HEK293 (cell line): ENCODE data around the gene SERTAD4.
A peak's percentile ranks its signal among the peaks of the same experiment; 100 is the strongest.

Source experiments
- CTCF ChIA-PET: fragments of 350-600 bp; formaldehyde crosslinking; extraction: SDS; loops from one replicate; lab custom pipeline; 2021; ENCODE audit warnings: antibody characterized with exemption; lab: Yijun Ruan, JAX
- POLR2A ChIA-PET: fragments of 300-600 bp; formaldehyde crosslinking; extraction: SDS; loops from one replicate; lab custom pipeline; 2020; ENCODE audit warnings: antibody characterized with exemption, inconsistent platforms; lab: Yijun Ruan, JAX
- H3K27ac ChIP-seq: fragments of 200-500 bp; sonication (Bioruptor generic); 2 replicates; pipeline ENCODE4 v1.5.1; 2014; ENCODE audit warnings: low read depth, low read length, control low read depth, inconsistent platforms; ENCODE audit errors: extremely low read depth
- H3K36me3 ChIP-seq, 2 experiments: fragments of 200-500 bp in 1 of 2; sonication (Bioruptor generic) in 1 of 2; 1 replicate in 1 of 2; 2 replicates in 1 of 2; pipeline ENCODE4 v1.5.1; 2014 to 2017; ENCODE audit warnings: inconsistent platforms in 2 of 2, low read length in 2 of 2; ENCODE audit not compliant: control insufficient read depth in 2 of 2, insufficient read depth in 1 of 2
- H3K4me1 ChIP-seq: fragments of 200-500 bp; sonication (Bioruptor generic); 2 replicates; pipeline ENCODE4 v1.5.1; 2014; ENCODE audit warnings: mild to moderate bottlenecking, low read length, inconsistent platforms; ENCODE audit not compliant: control insufficient read depth, insufficient read depth
- H3K4me3 ChIP-seq: 2 replicates; pipeline ENCODE4 v1.5.1; 2011; ENCODE audit warnings: low read depth, mild to moderate bottlenecking, control low read depth, low read length, moderate library complexity
- H3K9me3 ChIP-seq: fragments of 200-500 bp; sonication (Bioruptor generic); 2 replicates; pipeline ENCODE4 v1.5.1; 2014; ENCODE audit warnings: low read depth, low read length, inconsistent platforms; ENCODE audit not compliant: control insufficient read depth, insufficient read depth
- CTCF ChIP-seq: fragments of 450-650 bp; formaldehyde crosslinking; IDR thresholded peaks from 2 replicates; pipeline ENCODE4 v1.5.1; 2016; ENCODE audit warnings: missing biosample characterization, missing genetic modification characterization
- GLIS1 ChIP-seq: fragments of 450-650 bp; formaldehyde crosslinking; IDR thresholded peaks from 2 replicates; pipeline ENCODE4 v1.5.1; 2016; ENCODE audit warnings: missing biosample characterization, missing genetic modification characterization
- KLF16 ChIP-seq: fragments of 450-650 bp; formaldehyde crosslinking; IDR thresholded peaks from 2 replicates; pipeline ENCODE4 v1.5.1; 2017; ENCODE audit warnings: missing biosample characterization, missing genetic modification characterization
- KLF8 ChIP-seq: fragments of 450-650 bp; formaldehyde crosslinking; IDR thresholded peaks from 2 replicates; pipeline ENCODE4 v1.5.1; 2016; ENCODE audit warnings: missing biosample characterization, missing genetic modification characterization
- KLF9 ChIP-seq: fragments of 450-650 bp; formaldehyde crosslinking; IDR thresholded peaks from 2 replicates; pipeline ENCODE4 v1.5.1; 2016; ENCODE audit warnings: missing biosample characterization, missing genetic modification characterization, low read depth
- ZBTB44 ChIP-seq: fragments of 450-650 bp; IDR thresholded peaks from 2 replicates; pipeline ENCODE4 v1.5.1; 2018; ENCODE audit warnings: missing biosample characterization, mild to moderate bottlenecking, missing genetic modification characterization
- ZFP37 ChIP-seq: fragments of 450-650 bp; formaldehyde crosslinking; IDR thresholded peaks from 2 replicates; pipeline ENCODE4 v1.5.1; 2016; ENCODE audit warnings: missing biosample characterization, missing genetic modification characterization
- ZNF140 ChIP-seq: fragments of 450-650 bp; formaldehyde crosslinking; IDR thresholded peaks from 2 replicates; pipeline ENCODE4 v1.5.1; 2016; ENCODE audit warnings: missing biosample characterization, missing genetic modification characterization
- ZNF174 ChIP-seq: fragments of 450-650 bp; formaldehyde crosslinking; IDR thresholded peaks from 2 replicates; pipeline ENCODE4 v1.5.0; 2017; ENCODE audit warnings: missing biosample characterization, mild to moderate bottlenecking, missing genetic modification characterization
- ZNF2 ChIP-seq: fragments of 450-650 bp; formaldehyde crosslinking; IDR thresholded peaks from 2 replicates; pipeline ENCODE4 v1.5.1; 2016; ENCODE audit warnings: missing biosample characterization, missing genetic modification characterization
- ZNF335 ChIP-seq: fragments of 450-650 bp; formaldehyde crosslinking; conservative IDR thresholded peaks from 2 replicates; pipeline ENCODE4 v1.5.1; 2016; ENCODE audit warnings: missing biosample characterization, missing genetic modification characterization
- ZNF426 ChIP-seq: fragments of 450-650 bp; formaldehyde crosslinking; IDR thresholded peaks from 2 replicates; pipeline ENCODE4 v1.5.1; 2017; ENCODE audit warnings: missing biosample characterization, missing genetic modification characterization, mild to moderate bottlenecking, inconsistent platforms, moderate library complexity
- ZNF449 ChIP-seq: fragments of 450-650 bp; formaldehyde crosslinking; IDR thresholded peaks from 2 replicates; pipeline ENCODE4 v1.5.1; 2017; ENCODE audit warnings: missing biosample characterization, mild to moderate bottlenecking, missing genetic modification characterization, moderate library complexity
- ZNF501 ChIP-seq: fragments of 450-650 bp; formaldehyde crosslinking; IDR thresholded peaks from 2 replicates; pipeline ENCODE4 v1.5.1; 2016; ENCODE audit warnings: missing biosample characterization, missing genetic modification characterization
- ZNF600 ChIP-seq: fragments of 450-650 bp; formaldehyde crosslinking; IDR thresholded peaks from 2 replicates; pipeline ENCODE4 v1.5.1; 2016; ENCODE audit warnings: missing biosample characterization, missing genetic modification characterization
- ZNF629 ChIP-seq: fragments of 450-650 bp; formaldehyde crosslinking; IDR thresholded peaks from 2 replicates; pipeline ENCODE4 v1.5.1; 2017; ENCODE audit warnings: missing biosample characterization, missing genetic modification characterization
- ZNF792 ChIP-seq: fragments of 450-650 bp; formaldehyde crosslinking; IDR thresholded peaks from 2 replicates; pipeline ENCODE4 v1.5.1; 2016; ENCODE audit warnings: missing biosample characterization, missing genetic modification characterization
- ZSCAN30 ChIP-seq: fragments of 450-650 bp; IDR thresholded peaks from 2 replicates; pipeline ENCODE4 v1.5.1; 2018; ENCODE audit warnings: missing biosample characterization, mild to moderate bottlenecking, missing genetic modification characterization, moderate library complexity
- ZXDB ChIP-seq: fragments of 450-650 bp; formaldehyde crosslinking; IDR thresholded peaks from 2 replicates; pipeline ENCODE4 v1.5.1; 2016; ENCODE audit warnings: missing biosample characterization, missing genetic modification characterization
- TF ChIP-seq, protein P1 (sequence below): fragments of 450-650 bp; IDR thresholded peaks from 2 replicates; pipeline ENCODE4 v1.5.1; 2018; ENCODE audit warnings: missing biosample characterization, missing genetic modification characterization
- TF ChIP-seq, protein P2 (sequence below): fragments of 450-650 bp; formaldehyde crosslinking; optimal IDR thresholded peaks from 2 replicates; pipeline ENCODE3; 2016; ENCODE audit warnings: missing biosample characterization, mild to moderate bottlenecking, missing genetic modification characterization
- TF ChIP-seq, protein P3 (sequence below): fragments of 450-650 bp; formaldehyde crosslinking; IDR thresholded peaks from 2 replicates; pipeline ENCODE4 v1.5.1; 2017; ENCODE audit warnings: missing biosample characterization, missing genetic modification characterization
- TF ChIP-seq, protein P4 (sequence below): fragments of 450-650 bp; formaldehyde crosslinking; IDR thresholded peaks from 2 replicates; pipeline ENCODE4 v1.5.1; 2016; ENCODE audit warnings: missing biosample characterization, missing genetic modification characterization

SERTAD4 gene

DNA sequence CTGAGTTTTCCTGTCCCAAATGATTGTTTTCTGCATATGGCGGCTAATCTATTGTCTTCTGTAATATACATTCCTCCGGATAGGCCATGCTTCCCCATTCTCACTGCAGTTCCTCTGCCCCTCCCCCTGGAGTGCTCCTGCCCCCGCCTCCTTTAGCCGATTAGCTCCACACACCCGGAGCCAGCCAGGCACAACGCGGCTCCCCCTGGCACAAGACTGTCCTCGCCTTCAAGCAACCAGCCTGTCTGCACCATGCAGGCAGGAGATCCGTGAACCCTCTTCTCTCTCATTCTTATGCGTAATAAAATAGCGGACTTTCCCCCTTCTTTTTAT, 18.0 kb downstream of the SERTAD4 start (continued):
- TF ChIP-seq ZBTB44 (tag by site-specific recombination) (no peak), ZNF174 (tag by site-specific recombination) (no peak), ZNF426 (tag by site-specific recombination) (no peak), ZNF140 (tag by site-specific recombination) (no peak)
- TF ChIP-seq, protein P1, sequence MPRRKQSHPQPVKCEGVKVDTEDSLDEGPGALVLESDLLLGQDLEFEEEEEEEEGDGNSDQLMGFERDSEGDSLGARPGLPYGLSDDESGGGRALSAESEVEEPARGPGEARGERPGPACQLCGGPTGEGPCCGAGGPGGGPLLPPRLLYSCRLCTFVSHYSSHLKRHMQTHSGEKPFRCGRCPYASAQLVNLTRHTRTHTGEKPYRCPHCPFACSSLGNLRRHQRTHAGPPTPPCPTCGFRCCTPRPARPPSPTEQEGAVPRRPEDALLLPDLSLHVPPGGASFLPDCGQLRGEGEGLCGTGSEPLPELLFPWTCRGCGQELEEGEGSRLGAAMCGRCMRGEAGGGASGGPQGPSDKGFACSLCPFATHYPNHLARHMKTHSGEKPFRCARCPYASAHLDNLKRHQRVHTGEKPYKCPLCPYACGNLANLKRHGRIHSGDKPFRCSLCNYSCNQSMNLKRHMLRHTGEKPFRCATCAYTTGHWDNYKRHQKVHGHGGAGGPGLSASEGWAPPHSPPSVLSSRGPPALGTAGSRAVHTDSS (tag by site-specific recombination): no peak

DNA sequence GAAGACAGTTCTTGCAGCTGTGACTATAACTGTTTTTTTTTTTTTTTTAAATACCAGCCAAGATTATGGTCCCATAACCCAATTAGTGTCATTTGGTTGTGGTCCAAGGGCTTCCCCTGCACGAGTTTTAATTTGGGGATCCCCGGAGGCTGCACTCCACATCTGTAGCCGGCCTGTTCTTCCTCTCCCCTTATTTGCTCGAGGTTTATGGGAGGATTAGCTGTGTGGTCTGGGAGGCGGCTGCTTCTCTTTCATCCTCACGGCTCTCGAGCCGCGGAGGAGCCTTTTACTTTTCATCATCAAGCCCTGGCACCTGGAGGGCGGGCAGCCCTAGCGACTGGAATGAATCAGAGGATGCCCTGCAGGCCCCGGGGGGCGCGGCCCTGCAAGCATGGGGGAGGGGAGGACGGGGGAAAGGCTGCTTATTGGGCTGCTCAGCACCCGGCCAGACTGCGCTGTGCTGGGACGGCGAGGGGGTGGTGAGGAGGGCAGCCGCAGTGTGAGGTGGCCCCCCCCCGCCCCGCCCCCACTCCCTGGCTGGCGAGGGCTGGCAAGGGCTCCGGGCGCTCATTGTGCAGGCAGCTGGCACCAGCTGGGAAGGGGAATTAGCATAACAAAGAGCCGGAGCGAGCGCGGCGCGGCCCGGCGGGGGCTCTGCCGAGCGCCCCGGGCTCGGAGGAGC, 18.5 kb downstream of the SERTAD4 start:
- Histone ChIP-seq H3K36me3 (no peaks in the 10 kb centered on the region), H3K9me3 (no peaks in the 10 kb centered on the region), H3K4me3 (peak overlapping the region; percentile 23), H3K4me1 (peaks cover 18% of the 10 kb centered on the region), H3K27ac (peak overlapping the region; percentile 83)
- ChIA-PET POLR2A (interaction anchor here (0.6 to 1.6 kb wide), 5 partner anchors 14 to 79 kb away, joined by 3 to 7 read pairs (median 4); partner anchors contain the start of gene SERTAD4), CTCF (interaction anchor here (0.7 to 5.3 kb wide), 7 partner anchors 11 to 158 kb away, joined by 3 to 43 read pairs (median 3); no protein-coding TSS in a partner anchor)
- TF ChIP-seq KLF9 (tag by site-specific recombination): peak; percentile 69
- TF ChIP-seq ZNF335 (tag by site-specific recombination): peak; percentile 95
- no peak for TF ChIP-seq ZNF792 (tag by site-specific recombination)
- peak; percentile 59; the same call in 1 of the 2 replicates for TF ChIP-seq KLF16
- TF ChIP-seq GLIS1 (tag by site-specific recombination): peak; percentile 89
- no peak for TF ChIP-seq ZNF629 (tag by site-specific recombination)
- TF ChIP-seq ZNF449 (tag by site-specific recombination): 0 out of 2 replicates have a peak, but pooled peaks have one; percentile 9
- TF ChIP-seq, protein P2, sequence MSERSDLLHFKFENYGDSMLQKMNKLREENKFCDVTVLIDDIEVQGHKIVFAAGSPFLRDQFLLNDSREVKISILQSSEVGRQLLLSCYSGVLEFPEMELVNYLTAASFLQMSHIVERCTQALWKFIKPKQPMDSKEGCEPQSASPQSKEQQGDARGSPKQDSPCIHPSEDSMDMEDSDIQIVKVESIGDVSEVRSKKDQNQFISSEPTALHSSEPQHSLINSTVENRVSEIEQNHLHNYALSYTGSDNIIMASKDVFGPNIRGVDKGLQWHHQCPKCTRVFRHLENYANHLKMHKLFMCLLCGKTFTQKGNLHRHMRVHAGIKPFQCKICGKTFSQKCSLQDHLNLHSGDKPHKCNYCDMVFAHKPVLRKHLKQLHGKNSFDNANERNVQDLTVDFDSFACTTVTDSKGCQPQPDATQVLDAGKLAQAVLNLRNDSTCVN (tag by site-specific recombination): peak; percentile 59
- peak; percentile 33; the same call in 1 of the 2 replicates for TF ChIP-seq ZFP37 (tag by site-specific recombination)
- peak; percentile 20 for TF ChIP-seq KLF8 (tag by site-specific recombination)
- TF ChIP-seq ZSCAN30: peak; percentile 64; the same call in 1 of the 2 replicates
- TF ChIP-seq ZNF600 (tag by site-specific recombination): no peak; the same call in 1 of the 2 replicates
- TF ChIP-seq, protein P3, sequence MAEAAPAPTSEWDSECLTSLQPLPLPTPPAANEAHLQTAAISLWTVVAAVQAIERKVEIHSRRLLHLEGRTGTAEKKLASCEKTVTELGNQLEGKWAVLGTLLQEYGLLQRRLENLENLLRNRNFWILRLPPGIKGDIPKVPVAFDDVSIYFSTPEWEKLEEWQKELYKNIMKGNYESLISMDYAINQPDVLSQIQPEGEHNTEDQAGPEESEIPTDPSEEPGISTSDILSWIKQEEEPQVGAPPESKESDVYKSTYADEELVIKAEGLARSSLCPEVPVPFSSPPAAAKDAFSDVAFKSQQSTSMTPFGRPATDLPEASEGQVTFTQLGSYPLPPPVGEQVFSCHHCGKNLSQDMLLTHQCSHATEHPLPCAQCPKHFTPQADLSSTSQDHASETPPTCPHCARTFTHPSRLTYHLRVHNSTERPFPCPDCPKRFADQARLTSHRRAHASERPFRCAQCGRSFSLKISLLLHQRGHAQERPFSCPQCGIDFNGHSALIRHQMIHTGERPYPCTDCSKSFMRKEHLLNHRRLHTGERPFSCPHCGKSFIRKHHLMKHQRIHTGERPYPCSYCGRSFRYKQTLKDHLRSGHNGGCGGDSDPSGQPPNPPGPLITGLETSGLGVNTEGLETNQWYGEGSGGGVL: peak; percentile 89
- TF ChIP-seq ZNF501: 0 out of 2 replicates have a peak, but pooled peaks have one; percentile 47
- TF ChIP-seq, protein P4, sequence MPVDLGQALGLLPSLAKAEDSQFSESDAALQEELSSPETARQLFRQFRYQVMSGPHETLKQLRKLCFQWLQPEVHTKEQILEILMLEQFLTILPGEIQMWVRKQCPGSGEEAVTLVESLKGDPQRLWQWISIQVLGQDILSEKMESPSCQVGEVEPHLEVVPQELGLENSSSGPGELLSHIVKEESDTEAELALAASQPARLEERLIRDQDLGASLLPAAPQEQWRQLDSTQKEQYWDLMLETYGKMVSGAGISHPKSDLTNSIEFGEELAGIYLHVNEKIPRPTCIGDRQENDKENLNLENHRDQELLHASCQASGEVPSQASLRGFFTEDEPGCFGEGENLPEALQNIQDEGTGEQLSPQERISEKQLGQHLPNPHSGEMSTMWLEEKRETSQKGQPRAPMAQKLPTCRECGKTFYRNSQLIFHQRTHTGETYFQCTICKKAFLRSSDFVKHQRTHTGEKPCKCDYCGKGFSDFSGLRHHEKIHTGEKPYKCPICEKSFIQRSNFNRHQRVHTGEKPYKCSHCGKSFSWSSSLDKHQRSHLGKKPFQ (tag by site-specific recombination): no peak
- peak; percentile 52; the same call in 1 of the 2 replicates for TF ChIP-seq ZXDB
- no peak for TF ChIP-seq CTCF (tag by site-specific recombination)
- TF ChIP-seq ZNF2 (tag by site-specific recombination): peak; percentile 32; the same call in 1 of the 2 replicates
